A549 (cell line): ENCODE results near the gene CTDP1. TPM values are rescaled to one million over a fixed set of nuclear protein-coding genes. Genes with fewer than 3 reads are reported as not detected.

Experiments
- ATAC-seq, 2 experiments: fragments of 200-7000 bp in 1 of 2; fragments of >200 bp in 1 of 2; cut with Nextera tagmentation in 1 of 2; cut with Tn5 transposase in 1 of 2; 3 replicates each; pipeline versions ENCODE4 v1.8.0 to v1.9.1; 2018 to 2020; ENCODE audit warnings: mild to moderate bottlenecking in 1 of 2, moderate library complexity in 1 of 2
- CTCF ChIA-PET: fragments of 300-600 bp; sonication (Branson Sonifier 250); formaldehyde crosslinking; extraction: SDS; loops from one replicate; lab custom pipeline; 2021; ENCODE audit warnings: antibody characterized with exemption, inconsistent platforms; lab: Yijun Ruan, JAX
- POLR2A ChIA-PET: fragments of 350-600 bp; formaldehyde crosslinking; extraction: SDS; loops from one replicate; lab custom pipeline; 2021; ENCODE audit warnings: antibody characterized with exemption, inconsistent platforms; lab: Yijun Ruan, JAX
- DNase-seq, 2 experiments: peaks; one replicate each; pipeline versions ENCODE4 v3.0.0 to v3.0.0-alpha.2; 2011 to 2016; ENCODE audit warnings: low read depth in 1 of 2, low spot score in 1 of 2
- FAIRE-seq: peaks from 2 replicates; lab custom pipeline; 2011; peaks lifted over from hg19 to GRCh38; lab: Jason Lieb, UNC
- H3K27ac ChIP-seq, 2 experiments: fragments of >200 bp; sonication (Bioruptor Twin); formaldehyde crosslinking; 3 replicates each; pipeline ENCODE4 v1.5.1; 2016 to 2017
- H3K4me1 ChIP-seq: fragments of >200 bp; sonication (Bioruptor Twin); formaldehyde crosslinking; 3 replicates; pipeline ENCODE4 v1.6.1; 2016
- H3K4me2 ChIP-seq: fragments of >200 bp; sonication (Bioruptor Twin); formaldehyde crosslinking; 3 replicates; pipeline ENCODE4 v1.6.1; 2016
- H3K4me3 ChIP-seq: fragments of >200 bp; sonication (Bioruptor Twin); formaldehyde crosslinking; 3 replicates; pipeline ENCODE4 v1.5.1; 2016
- H3K9me3 ChIP-seq: fragments of >200 bp; sonication (Bioruptor Twin); formaldehyde crosslinking; 3 replicates; pipeline ENCODE4 v1.6.1; 2016
- BHLHE40 ChIP-seq: IDR thresholded peaks from 2 replicates; pipeline ENCODE4 v1.6.1; 2012; ENCODE audit warnings: low read depth, low read length, inconsistent platforms
- CBX8 ChIP-seq: fragments of 200-600 bp; sonication (generic); IDR thresholded peaks from 2 replicates; pipeline ENCODE4 v1.6.1; 2016
- CHD2 ChIP-seq: fragments of 150-350 bp; IDR thresholded peaks from 2 replicates; pipeline ENCODE4 v1.6.1; 2014; ENCODE audit warnings: low read length; ENCODE audit not compliant: partially characterized antibody
- CHD4 ChIP-seq: fragments of 200-600 bp; sonication (generic); IDR thresholded peaks from 2 replicates; pipeline ENCODE4 v1.6.1; 2016; ENCODE audit warnings: antibody characterized with exemption, mild to moderate bottlenecking, borderline replicate concordance
- EHMT2 ChIP-seq: fragments of 200-600 bp; sonication (generic); IDR thresholded peaks from 2 replicates; pipeline ENCODE4 v1.6.1; 2016; ENCODE audit warnings: antibody characterized with exemption, low read depth, mild to moderate bottlenecking, moderate library complexity
- ESRRA ChIP-seq: fragments of 150-350 bp; IDR thresholded peaks from 2 replicates; pipeline ENCODE4 v1.6.1; 2014; ENCODE audit warnings: mild to moderate bottlenecking, low read length, borderline replicate concordance
- FOSL2 ChIP-seq, 2 experiments: fragments of 450-650 bp in 1 of 2; fragments of >200 bp in 1 of 2; sonication (Bioruptor Twin) in 1 of 2; formaldehyde crosslinking; IDR thresholded peaks; 2 replicates each; pipeline versions ENCODE4 v1.5.0 to v1.6.1; 2016 to 2020; ENCODE audit warnings: mild to moderate bottlenecking in 1 of 2, moderate library complexity in 1 of 2
- FOXS1 ChIP-seq: fragments of 250-450 bp; sonication (Bioruptor Pico); IDR thresholded peaks from 2 replicates; pipeline ENCODE4 v1.5.0; 2020; ENCODE audit warnings: mild to moderate bottlenecking, moderate library complexity
- GATA3 ChIP-seq: IDR thresholded peaks from 2 replicates; pipeline ENCODE4 v1.6.1; 2012; ENCODE audit warnings: borderline replicate concordance
- HES2 ChIP-seq: fragments of >200 bp; sonication (Bioruptor Twin); formaldehyde crosslinking; IDR thresholded peaks from 2 replicates; pipeline ENCODE4 v1.6.1; 2016
- HEYL ChIP-seq: fragments of 250-450 bp; sonication (Bioruptor Pico); IDR thresholded peaks from 2 replicates; pipeline ENCODE4 v1.8.0; 2021; ENCODE audit warnings: mild to moderate bottlenecking, moderate library complexity
- JUNB ChIP-seq: fragments of >200 bp; sonication (Bioruptor Twin); formaldehyde crosslinking; IDR thresholded peaks from 2 replicates; pipeline ENCODE4 v1.6.1; 2016
- MAFK ChIP-seq: fragments of 450-650 bp; IDR thresholded peaks from 2 replicates; pipeline ENCODE4 v1.6.1; 2014; ENCODE audit not compliant: partially characterized antibody
- MAX ChIP-seq: IDR thresholded peaks from 2 replicates; pipeline ENCODE4 v1.6.1; 2012
- NFE2L2 ChIP-seq: fragments of 150-350 bp; conservative IDR thresholded peaks from 2 replicates; pipeline ENCODE4 v1.6.1; 2014; ENCODE audit warnings: low read length
- NPAS2 ChIP-seq: fragments of 250-450 bp; sonication (Bioruptor Pico); IDR thresholded peaks from 2 replicates; pipeline ENCODE4 v1.8.0; 2022; ENCODE audit warnings: mild to moderate bottlenecking, moderate library complexity, borderline replicate concordance
- NR3C1 ChIP-seq: fragments of >200 bp; sonication (Bioruptor Twin); formaldehyde crosslinking; IDR thresholded peaks from 3 replicates; pipeline ENCODE4 v1.6.1; 2017
- POLR2AphosphoS2 ChIP-seq: conservative IDR thresholded peaks from 2 replicates; pipeline ENCODE4 v1.6.1; 2012; ENCODE audit warnings: low read length, improper control_type of control experiment, inconsistent platforms
- RAD21 ChIP-seq, 2 experiments: fragments of >200 bp in 1 of 2; sonication (Bioruptor Twin) in 1 of 2; formaldehyde crosslinking in 1 of 2; IDR thresholded peaks in 1 of 2; conservative IDR thresholded peaks in 1 of 2; 2 replicates in 1 of 2; 3 replicates in 1 of 2; pipeline ENCODE4 v1.6.1; 2012 to 2018; ENCODE audit warnings: inconsistent platforms in 1 of 2
- RARB ChIP-seq: fragments of 250-450 bp; sonication (Bioruptor Pico); IDR thresholded peaks from 2 replicates; pipeline ENCODE4 v1.8.0; 2021; ENCODE audit warnings: mild to moderate bottlenecking, moderate library complexity
- RCOR1 ChIP-seq: fragments of 150-350 bp; IDR thresholded peaks from 2 replicates; pipeline ENCODE4 v1.6.1; 2014; ENCODE audit warnings: antibody characterized with exemption, low read length, low read depth
- RNF2 ChIP-seq: fragments of 200-600 bp; sonication (generic); IDR thresholded peaks from 2 replicates; pipeline ENCODE4 v1.6.1; 2016; ENCODE audit warnings: low read depth, mild to moderate bottlenecking, antibody characterized with exemption, moderate library complexity, borderline replicate concordance
- SREBF2 ChIP-seq: fragments of 450-650 bp; IDR thresholded peaks from 2 replicates; pipeline ENCODE4 v1.6.1; 2014; ENCODE audit warnings: mild to moderate bottlenecking, moderate library complexity
- TP53 ChIP-seq: fragments of 250-450 bp; sonication (Bioruptor Pico); IDR thresholded peaks from 2 replicates; pipeline ENCODE4 v1.5.0; 2021; ENCODE audit warnings: mild to moderate bottlenecking, moderate library complexity
- ZC3H11A ChIP-seq: fragments of 450-650 bp; IDR thresholded peaks from 2 replicates; pipeline ENCODE4 v1.6.1; 2014; ENCODE audit warnings: antibody characterized with exemption, mild to moderate bottlenecking
- ZFP36 ChIP-seq: fragments of 450-650 bp; IDR thresholded peaks from 2 replicates; pipeline ENCODE4 v1.6.1; 2014; ENCODE audit warnings: borderline replicate concordance; ENCODE audit not compliant: partially characterized antibody
- ZSCAN20 ChIP-seq: fragments of 250-450 bp; sonication (Bioruptor Pico); IDR thresholded peaks from 2 replicates; pipeline ENCODE4 v1.8.0; 2022; ENCODE audit warnings: mild to moderate bottlenecking, moderate library complexity
- WGBS: methylation state at CpG from one replicate; pipeline ENCODE4 v1.1.6; 2017; ENCODE audit errors: missing lambda C conversion rate; 5-methylcytosine and 5-hydroxymethylcytosine counted together
- polyA plus RNA-seq, 4 experiments: library from polyadenylated mRNA; depleted of rRNA in 3 of 4; stranded (reverse); fragments of >200 nt; fragmentation: RNase III in 1 of 4; extraction: RNeasy Plus Mini Kit Qiagen cat#74134 plus additional on column Dnase treatment in 1 of 4; gene quantifications; 2 replicates in 3 of 4; 3 replicates in 1 of 4; pipeline ENCODE4 v1.2.3, GENCODE V29; 2011 to 2017
- TF ChIP-seq, protein P1 (sequence below): fragments of >200 bp; sonication (Bioruptor Twin); formaldehyde crosslinking; IDR thresholded peaks from 3 replicates; pipeline ENCODE4 v1.6.1; 2016
- TF ChIP-seq, protein P2 (sequence below): fragments of 150-350 bp; IDR thresholded peaks from 2 replicates; pipeline ENCODE4 v1.6.1; 2014; ENCODE audit warnings: low read depth, mild to moderate bottlenecking, low read length

Gene CTDP1
- polyA plus RNA-seq, 2 of the 4 experiments (the other 2 are of a cell fraction), result 6.8 to 12.1 TPM

DNA sequence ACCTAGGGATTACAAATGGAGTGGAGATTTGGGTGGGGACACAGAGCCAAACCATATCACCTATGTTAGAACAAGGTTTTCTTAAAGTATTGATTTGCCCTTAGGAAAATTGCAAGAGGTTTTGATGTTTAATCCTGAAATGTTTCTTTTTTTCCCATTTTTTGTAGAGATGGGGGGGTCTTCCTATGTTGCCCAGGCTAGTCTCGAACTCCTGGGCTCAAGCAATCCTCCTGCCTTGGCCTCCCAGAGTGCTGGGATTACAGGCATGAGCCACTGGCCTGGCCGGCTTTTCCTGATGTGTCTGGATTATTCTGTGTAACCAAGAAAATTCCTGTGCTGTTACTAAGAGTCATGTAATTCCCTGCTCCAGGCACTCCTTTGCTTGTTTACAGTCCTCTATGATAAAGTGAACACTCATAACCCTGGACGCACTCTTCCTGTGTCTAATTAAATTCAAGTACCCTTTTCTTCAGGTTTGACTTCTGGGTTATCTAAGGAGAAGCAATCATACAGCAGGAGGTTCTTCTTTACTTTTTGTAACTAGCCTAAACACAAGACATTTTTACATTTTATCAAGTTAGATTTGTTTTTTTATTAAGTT lies 15.0 kb upstream of the CTDP1 start:
- CTCF ChIA-PET, result no interaction called here
- H3K4me1 ChIP-seq, result no peaks in the 10 kb centered on the region
- DNase-seq, result peak in 1 of 2 experiments; percentile 29

DNA sequence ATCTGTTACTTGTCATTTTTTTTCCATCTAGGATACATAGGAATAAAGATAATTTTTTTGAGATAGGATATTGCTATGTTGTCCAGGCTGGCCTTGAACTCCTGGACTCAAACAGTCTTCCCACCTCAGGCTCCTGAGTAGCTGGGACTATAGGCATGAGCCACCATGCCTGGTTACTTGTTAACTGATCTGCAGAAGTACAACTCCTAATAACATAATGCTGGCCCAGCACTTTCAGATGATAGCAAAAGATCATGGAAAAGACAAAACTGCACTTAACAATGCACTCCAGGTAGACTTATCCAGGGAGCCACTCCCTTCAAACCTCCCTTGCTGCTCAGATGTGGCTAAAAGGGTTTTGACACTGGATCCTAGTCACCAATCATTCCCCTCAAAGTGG lies 11.4 kb upstream of the CTDP1 start:
- FAIRE-seq (no peak), DNase-seq (no peak), ATAC-seq (no peak)
- no peaks in the 10 kb centered on the region for H3K4me1 ChIP-seq
- no peak overlapping the region for H3K4me2 ChIP-seq
- H3K9me3 ChIP-seq, result no peaks in the 10 kb centered on the region
- no peak overlapping the region for H3K4me3 ChIP-seq
- no peak for TF ChIP-seq ESRRA
- no peak for TF ChIP-seq BHLHE40
- TF ChIP-seq SREBF2, result no peak
- TF ChIP-seq MAFK, result peak; percentile 3
- CTCF ChIA-PET, result no interaction called here
- POLR2A ChIA-PET, result no interaction called here
- no peak overlapping the region for H3K27ac ChIP-seq

More for the DNA sequence above, 15.0 kb upstream of the CTDP1 start:
- 14% methylated on average over 3 of the region's 3 CpGs for WGBS
- H3K27ac ChIP-seq, result no peak overlapping the region
- FAIRE-seq (no peak), ATAC-seq (peak; percentile 54 to 71; a peak in 4 of 6 replicates)
- no peak overlapping the region for H3K4me3 ChIP-seq
- POLR2A ChIA-PET, result no interaction called here
- TF ChIP-seq CBX8 (no peak), HES2 (no peak), BHLHE40 (no peak), JUNB (no peak), NPAS2 (CRISPR knock-in tag) (no peak), ZFP36 (no peak), GATA3 (no peak), RNF2 (no peak), CHD4 (no peak), FOSL2 (IDR thresholded peaks at IDR 0.05) (no peak), FOSL2 (CRISPR knock-in tag; IDR thresholded peaks at IDR 0.05) (no peak)
- TF ChIP-seq, protein P1, sequence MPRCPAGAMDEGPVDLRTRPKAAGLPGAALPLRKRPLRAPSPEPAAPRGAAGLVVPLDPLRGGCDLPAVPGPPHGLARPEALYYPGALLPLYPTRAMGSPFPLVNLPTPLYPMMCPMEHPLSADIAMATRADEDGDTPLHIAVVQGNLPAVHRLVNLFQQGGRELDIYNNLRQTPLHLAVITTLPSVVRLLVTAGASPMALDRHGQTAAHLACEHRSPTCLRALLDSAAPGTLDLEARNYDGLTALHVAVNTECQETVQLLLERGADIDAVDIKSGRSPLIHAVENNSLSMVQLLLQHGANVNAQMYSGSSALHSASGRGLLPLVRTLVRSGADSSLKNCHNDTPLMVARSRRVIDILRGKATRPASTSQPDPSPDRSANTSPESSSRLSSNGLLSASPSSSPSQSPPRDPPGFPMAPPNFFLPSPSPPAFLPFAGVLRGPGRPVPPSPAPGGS, result no peak
- no peaks in the 10 kb centered on the region for H3K9me3 ChIP-seq
- H3K4me2 ChIP-seq, result no peak overlapping the region

DNA sequence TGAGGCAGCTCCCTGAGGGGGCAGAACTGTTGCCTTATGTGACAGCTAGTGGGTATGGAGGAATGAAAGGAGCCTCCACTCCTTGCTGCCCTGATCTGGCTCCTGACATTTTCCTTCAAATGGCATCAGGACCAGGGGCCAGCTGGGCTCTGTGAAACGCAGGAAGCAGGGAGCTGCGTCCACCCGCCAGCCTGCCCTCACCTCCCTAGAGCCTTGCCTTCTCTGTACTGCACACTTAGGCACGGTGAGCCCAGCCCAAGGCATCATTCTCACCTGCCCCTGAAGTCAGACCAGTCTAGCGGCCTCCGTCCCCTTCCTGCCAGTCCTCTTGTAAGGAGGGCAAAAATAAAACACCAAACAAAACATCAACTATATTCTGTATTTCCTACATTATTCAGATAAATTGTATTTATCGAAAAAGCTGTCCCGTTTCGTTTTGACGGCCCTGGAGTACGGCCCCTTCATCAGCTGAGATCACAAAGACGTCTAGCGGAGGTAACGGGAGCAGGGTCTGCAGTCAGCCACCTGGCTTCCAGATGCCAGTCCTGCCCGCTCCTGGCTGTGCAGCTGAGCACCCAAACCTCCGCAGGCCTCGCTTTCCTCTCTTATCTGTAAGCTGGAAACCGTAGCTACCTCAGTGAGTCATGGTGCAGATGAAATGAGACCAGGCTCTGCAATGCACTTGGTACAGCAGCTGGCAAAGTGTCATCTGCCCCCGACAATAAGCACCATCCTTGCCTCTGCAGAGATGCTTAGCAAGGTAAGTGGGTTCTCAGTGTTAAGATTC lies 6.9 kb upstream of the CTDP1 start:
- DNase-seq, result no peak
- Histone ChIP-seq H3K9me3 (no peaks in the 10 kb centered on the region), H3K4me1 (no peaks in the 10 kb centered on the region), H3K4me3 (no peak overlapping the region)
- whole genome bisulfite sequencing, result 85% methylated on average over 15 of the region's 19 CpGs
- no peak for ATAC-seq
- CTCF ChIA-PET, result interaction anchor here (0.8 kb wide), 1 partner anchor 9 kb away, joined by 3 read pairs; no protein-coding TSS in a partner anchor
- no peak for TF ChIP-seq CHD2
- TF ChIP-seq MAX, result no peak
- no peak for TF ChIP-seq RCOR1
- TF ChIP-seq, protein P2, sequence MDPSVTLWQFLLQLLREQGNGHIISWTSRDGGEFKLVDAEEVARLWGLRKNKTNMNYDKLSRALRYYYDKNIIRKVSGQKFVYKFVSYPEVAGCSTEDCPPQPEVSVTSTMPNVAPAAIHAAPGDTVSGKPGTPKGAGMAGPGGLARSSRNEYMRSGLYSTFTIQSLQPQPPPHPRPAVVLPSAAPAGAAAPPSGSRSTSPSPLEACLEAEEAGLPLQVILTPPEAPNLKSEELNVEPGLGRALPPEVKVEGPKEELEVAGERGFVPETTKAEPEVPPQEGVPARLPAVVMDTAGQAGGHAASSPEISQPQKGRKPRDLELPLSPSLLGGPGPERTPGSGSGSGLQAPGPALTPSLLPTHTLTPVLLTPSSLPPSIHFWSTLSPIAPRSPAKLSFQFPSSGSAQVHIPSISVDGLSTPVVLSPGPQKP, result no peak
- TF ChIP-seq TP53 (CRISPR knock-in tag), result no peak
- TF ChIP-seq FOXS1, result no peak
- no peak for TF ChIP-seq EHMT2
- no peak for TF ChIP-seq JUNB
- no peak for TF ChIP-seq NFE2L2
- TF ChIP-seq RAD21 (conservative IDR thresholded peaks at IDR 0.05 in 1 of 2, IDR thresholded peaks at IDR 0.05 in 1 of 2), result no peak
- TF ChIP-seq RNF2, result no peak
- TF ChIP-seq POLR2AphosphoS2, result no peak
- TF ChIP-seq HEYL, result no peak
- TF ChIP-seq, protein P1, result no peak
- TF ChIP-seq ZC3H11A, result no peak
- TF ChIP-seq ESRRA, result no peak
- no peak for TF ChIP-seq RARB (CRISPR knock-in tag)
- no peak for TF ChIP-seq ZSCAN20
- TF ChIP-seq NR3C1, result no peak
- TF ChIP-seq, all 56 proteins: peak for 0
- POLR2A ChIA-PET, result no interaction called here
- Histone ChIP-seq H3K4me2 (no peak overlapping the region), H3K27ac (no peak overlapping the region)
- no peak for FAIRE-seq
